GM18861 (cell line): ENCODE results near the gene LOXL1.
"Not testable (repeated sequence)": the region's sequence is repeated elsewhere in the genome, so short reads cannot be mapped to it uniquely, and the experiment has no call there.

Source experiments
- ATAC-seq: cut with Tn5 transposase; IDR thresholded peaks from one replicate; pipeline ENCODE4 v1.9.1; 2021; ENCODE audit not compliant: unreplicated experiment

LOXL1 gene

GRCh38 chr15:73951601-73952000, 25.3 kb downstream of the LOXL1 start:
- ATAC-seq = no peak

GRCh38 chr15:73952171-73952912, 26.1 kb downstream of the LOXL1 start:
- ATAC-seq = no peak

- ATAC-seq = no peak
These were observed 26.9 kb downstream of the LOXL1 start for GRCh38 chr15:73952913-73953750.

- no peak for ATAC-seq
These were observed 28.2 kb downstream of the LOXL1 start for GRCh38 chr15:73954188-73955145.

- ATAC-seq = no peak
These were observed 29.1 kb downstream of the LOXL1 start for GRCh38 chr15:73955326-73955725.

- no peak for ATAC-seq
These were observed 29.8 kb downstream of the LOXL1 start for GRCh38 chr15:73955861-73956742.

GRCh38 chr15:73956743-73957135, 30.5 kb downstream of the LOXL1 start:
- ATAC-seq = no peak

GRCh38 chr15:73957276-73957675, 31.0 kb downstream of the LOXL1 start:
- ATAC-seq = no peak

GRCh38 chr15:73957785-73958184, 31.5 kb downstream of the LOXL1 start:
- ATAC-seq = no peak

GRCh38 chr15:73959012-73959581, 32.8 kb downstream of the LOXL1 start:
- no peak for ATAC-seq

- no peak for ATAC-seq
These were observed 33.5 kb downstream of the LOXL1 start for GRCh38 chr15:73959801-73960200.

- not testable (repeated sequence) for ATAC-seq
These were observed 34.3 kb downstream of the LOXL1 start for GRCh38 chr15:73960472-73961070.

GRCh38 chr15:73962433-73962832, 36.2 kb downstream of the LOXL1 start:
- no peak for ATAC-seq

GRCh38 chr15:73964736-73965093, 38.5 kb downstream of the LOXL1 start:
- ATAC-seq = no peak

GRCh38 chr15:73965094-73965757, 39.0 kb downstream of the LOXL1 start:
- ATAC-seq = no peak

- no peak for ATAC-seq
These were observed 39.5 kb downstream of the LOXL1 start for GRCh38 chr15:73965758-73966113.

- ATAC-seq = no peak
These were observed 42.2 kb downstream of the LOXL1 start for GRCh38 chr15:73968461-73968860.

GRCh38 chr15:73969151-73969759, 43.0 kb downstream of the LOXL1 start:
- ATAC-seq = no peak
